D341Med (cell line): ENCODE measurements around the gene PDS5B.

ENCODE experiments used
- DNase-seq: peaks from one replicate; pipeline ENCODE4 v3.0.0; 2012; ENCODE audit warnings: low spot score

PDS5B gene

DNA sequence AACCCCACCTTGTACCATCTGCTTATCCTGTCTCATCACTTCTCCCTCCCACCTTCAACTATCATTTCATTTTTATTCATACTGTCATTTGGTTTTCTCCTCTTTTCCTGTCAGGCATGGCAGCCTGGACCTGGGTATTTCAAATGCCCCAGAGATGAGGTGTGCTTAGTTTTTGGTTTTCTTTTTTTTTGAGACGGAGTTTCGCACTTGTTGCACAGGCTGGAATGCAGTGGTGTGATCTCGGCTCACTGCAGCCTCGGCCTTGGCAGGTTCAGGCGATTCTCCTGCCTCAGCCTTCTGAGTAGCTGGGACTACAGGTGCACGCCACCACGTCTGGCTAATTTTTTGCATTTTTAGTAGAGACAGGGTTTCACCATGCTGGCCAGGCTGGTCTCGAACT is 5.8 kb downstream of the PDS5B start:
- DNase-seq, result no peak

- no peak for DNase-seq
Measured at GRCh38 chr13:32594157-32594738, 8.0 kb downstream of the PDS5B start.

DNA sequence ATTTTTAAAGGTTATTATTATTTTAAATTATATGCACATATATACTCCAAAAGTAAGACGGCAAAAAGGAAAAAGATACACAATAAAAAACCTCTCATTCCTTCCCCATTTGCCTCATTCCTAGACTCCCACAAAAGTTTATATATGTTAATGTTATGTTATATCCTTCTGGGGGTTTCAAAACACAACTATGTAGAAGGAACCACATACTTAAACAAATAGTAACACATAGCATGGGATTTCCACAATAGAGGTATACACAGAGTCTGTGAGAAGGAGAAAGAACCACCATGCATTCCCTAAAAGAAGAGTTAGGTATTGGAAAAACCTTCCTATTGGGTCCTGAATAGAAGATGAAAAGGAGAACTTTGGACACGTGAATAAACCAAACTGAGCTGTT is 9.1 kb downstream of the PDS5B start:
- DNase-seq, result no peak

DNA sequence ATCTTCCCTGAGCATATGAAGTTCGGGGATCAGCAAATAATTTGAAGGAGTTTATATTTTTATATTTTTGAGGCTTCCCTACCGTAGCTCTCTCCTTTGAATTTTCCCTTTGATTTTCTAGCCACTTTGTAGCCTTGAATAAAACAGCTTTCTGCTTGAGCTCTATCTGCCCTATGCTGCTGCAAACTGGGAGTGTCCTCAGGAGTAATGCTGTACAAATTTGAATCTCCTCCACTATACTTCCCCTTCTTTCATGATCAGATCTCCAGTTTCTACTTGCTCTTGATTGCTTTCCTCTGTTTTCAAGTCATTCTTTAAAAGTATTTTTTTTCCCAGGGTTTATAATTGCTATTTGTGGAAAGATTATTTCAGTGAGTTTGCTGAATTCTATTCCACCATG is 14.6 kb downstream of the PDS5B start:
- DNase-seq, result no peak

- no peak for DNase-seq
Measured at GRCh38 chr13:32609428-32609827, 23.2 kb downstream of the PDS5B start.

DNA sequence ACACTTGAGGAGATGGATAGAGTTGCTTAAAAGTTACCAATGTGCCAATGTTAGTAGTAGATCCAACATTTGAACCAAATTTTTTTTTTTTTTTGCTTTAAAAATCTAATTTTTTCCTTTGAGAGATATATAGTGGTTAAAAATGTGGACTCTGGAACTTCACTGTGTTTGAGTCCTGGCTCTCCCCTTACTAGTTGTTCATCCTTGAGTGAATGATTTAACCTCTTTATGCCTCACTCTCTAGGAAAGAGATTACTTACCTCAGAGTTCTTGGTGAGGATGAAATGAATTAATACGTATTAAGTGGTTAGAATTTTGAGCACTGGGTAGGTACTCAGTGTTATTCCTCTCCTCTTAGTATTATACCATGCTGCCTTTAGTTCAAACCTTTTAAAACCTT is 24.3 kb downstream of the PDS5B start:
- DNase-seq, result no peak

- no peak for DNase-seq
Measured at GRCh38 chr13:32610977-32611376, 24.7 kb downstream of the PDS5B start.

GRCh38 chr13:32616883-32617511 is 30.7 kb downstream of the PDS5B start:
- DNase-seq, result no peak

DNA sequence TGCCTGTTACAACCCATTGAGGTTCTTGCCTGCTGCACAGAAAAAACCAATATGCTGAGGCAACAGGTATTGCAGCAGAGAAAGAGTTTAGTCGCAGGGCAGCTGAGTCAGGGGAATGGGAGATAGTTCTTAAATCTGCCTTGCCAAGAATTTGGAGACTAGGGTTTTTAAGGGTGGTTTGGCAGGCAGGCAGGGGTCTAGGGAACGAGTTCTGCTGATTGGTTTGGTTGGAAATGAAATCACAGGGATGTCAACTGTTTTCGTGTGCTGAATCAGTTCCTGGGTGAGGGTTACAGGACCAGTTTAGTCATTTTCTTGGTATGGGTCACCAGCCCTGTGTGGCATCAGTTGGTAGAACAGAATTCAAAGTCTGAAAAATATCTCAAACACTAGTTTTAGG is 36.6 kb downstream of the PDS5B start:
- no peak for DNase-seq

- DNase-seq, result no peak
Measured at GRCh38 chr13:32624441-32624840, 38.2 kb downstream of the PDS5B start.

GRCh38 chr13:32627793-32628192 is 41.5 kb downstream of the PDS5B start:
- no peak for DNase-seq

DNA sequence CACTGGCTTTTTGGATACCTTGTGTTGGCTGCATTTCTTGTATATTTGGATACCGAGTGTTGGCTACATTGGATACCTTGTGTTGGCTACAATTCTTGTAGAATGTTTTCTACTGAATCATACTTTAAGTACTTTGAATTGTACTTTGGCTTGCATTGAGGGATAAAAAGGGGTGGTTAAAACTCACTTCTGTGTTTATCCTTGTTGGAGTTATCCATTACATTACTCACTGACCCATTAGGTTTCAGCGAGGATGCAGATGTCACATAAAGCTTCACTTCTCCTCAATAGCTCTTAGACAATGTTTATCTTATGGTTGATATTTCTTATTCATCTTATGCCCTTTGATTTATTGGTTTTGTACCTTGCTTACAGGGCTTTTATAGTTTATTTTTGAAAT is 43.1 kb downstream of the PDS5B start:
- DNase-seq, result no peak

- DNase-seq, result no peak
Measured at GRCh38 chr13:32629866-32630265, 43.6 kb downstream of the PDS5B start.

DNA sequence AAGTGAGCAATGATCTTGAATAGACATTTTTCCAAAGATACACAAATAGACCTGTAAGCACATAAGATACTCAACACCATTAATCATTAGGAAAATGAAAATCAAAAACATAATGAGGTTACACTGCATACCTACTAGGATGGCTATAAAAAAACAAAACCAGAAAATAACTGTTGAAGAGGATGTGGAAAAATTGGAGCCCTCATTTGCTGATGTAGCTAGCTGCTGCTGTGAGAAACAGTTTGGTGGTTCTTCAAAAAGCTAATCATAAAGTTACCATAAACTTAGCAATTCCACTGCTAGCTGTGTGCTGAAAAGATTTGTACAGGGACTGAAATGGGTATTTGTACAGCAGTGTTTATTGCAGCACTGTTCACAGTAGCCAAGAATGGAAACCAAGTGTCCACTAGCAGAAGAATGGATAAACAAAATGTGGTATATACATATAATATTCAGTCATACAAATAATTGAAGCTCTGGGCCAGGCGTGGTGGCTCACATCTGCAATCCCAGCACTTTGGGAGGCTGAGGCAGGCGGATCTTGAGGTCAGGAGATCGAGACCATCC is 46.2 kb downstream of the PDS5B start:
- DNase-seq, result no peak

GRCh38 chr13:32636711-32637110 is 50.5 kb downstream of the PDS5B start:
- no peak for DNase-seq

DNA sequence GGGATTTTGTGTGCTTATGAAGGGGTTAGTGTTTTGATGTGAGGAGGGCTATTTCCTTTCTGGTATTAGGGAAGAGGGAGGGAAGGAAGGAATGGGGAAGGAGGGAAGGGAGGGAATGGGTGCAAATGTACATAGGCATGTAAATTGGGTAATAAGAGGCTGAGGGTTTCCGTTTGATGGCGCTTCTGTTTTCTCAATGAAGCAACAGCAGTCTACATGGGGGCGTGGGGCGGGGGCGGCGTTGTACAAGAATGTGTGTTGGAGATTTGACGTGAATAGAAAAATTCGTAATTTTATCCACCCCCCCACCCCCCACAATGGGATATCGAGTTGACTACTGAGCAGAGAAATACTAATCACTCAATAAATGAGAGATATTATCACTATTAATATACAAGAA is 52.5 kb downstream of the PDS5B start:
- DNase-seq, result no peak

DNA sequence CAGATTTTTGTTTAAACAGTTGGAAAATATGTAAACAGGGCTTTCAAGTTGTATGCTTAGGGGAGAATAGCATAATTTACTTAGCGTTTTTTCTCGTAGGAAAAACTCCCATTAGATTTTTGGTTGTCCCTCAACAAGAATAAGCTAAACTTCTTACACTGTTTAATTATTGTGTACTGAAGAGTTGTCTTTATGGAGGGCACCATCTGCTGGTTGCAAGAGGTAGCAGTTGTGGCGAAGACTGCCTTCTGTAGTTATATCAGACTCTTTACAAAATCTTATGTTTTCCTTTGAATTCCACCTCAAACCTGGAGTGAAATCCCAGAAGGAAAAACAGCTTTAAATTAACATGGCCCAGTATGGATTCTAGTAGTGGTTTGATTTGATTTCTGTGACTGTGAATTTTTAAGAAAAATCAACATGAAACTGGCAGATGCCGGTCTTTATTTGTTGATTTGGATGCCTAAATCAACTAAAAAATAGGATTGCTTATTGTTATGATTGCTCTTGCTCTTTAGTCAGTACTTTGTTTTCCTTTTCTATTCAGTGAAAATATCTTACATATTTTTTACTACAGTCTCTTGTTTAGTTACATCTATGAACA is 53.4 kb downstream of the PDS5B start:
- DNase-seq, result peak; percentile 58

DNA sequence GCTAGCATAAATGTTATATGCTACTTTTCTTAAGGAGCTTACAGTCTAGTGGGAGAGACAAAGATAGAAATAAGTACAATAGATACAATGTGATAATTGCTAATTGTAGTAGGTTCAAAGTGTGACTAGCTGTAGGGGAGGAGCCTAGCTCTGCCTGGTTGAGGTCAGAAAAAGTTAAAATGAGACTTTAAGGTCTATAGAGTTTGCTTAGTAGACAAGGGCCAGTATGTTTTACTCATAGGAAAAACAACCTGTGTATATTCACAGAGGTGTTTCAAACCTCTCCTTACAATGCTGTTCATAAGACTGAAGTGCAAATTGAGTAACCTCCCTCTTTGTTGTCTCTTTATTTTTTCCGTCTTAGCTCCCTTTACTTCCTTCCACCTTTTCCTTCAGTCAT is 56.1 kb downstream of the PDS5B start:
- DNase-seq, result no peak

- no peak for DNase-seq
Measured at GRCh38 chr13:32642858-32643257, 56.6 kb downstream of the PDS5B start.

DNA sequence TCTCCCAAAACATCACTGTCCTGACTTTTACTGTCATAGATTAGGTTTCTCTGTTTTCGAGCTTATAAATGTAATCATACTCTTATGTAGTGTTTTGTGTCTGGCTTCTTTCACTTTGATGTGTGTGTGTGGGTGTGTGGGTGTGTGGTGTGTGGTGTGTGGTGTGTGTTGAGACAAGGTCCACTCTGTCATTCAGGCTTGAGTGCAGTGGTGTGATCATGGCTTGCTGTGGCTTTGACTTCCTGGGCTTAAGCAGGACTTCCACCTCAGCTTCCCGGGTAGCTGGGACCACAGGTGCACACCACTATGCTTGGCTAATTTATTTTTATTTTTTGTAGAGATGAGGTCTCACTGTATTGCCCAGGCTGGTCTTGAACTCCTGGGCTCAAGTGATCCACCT is 59.6 kb downstream of the PDS5B start:
- DNase-seq, result no peak

DNA sequence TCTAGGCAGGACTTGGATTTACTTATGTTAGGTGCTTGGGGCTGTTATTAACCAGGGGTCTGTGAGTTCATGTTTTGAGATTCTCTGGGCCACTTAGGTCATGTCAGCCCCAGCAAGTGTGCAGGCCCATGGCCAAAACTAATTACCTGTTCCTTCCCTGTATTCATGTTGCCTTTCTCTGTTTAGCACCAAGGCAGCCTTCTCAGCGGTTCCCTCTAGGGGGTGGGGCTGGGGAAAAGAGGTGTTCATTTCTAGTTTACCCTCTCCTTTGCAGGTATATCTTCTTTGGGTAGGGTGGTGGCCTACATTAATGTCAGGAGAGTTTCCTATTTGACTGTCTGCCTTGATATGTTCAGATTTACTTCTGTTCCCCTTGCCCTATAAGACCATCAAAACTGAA is 61.7 kb downstream of the PDS5B start:
- no peak for DNase-seq

DNA sequence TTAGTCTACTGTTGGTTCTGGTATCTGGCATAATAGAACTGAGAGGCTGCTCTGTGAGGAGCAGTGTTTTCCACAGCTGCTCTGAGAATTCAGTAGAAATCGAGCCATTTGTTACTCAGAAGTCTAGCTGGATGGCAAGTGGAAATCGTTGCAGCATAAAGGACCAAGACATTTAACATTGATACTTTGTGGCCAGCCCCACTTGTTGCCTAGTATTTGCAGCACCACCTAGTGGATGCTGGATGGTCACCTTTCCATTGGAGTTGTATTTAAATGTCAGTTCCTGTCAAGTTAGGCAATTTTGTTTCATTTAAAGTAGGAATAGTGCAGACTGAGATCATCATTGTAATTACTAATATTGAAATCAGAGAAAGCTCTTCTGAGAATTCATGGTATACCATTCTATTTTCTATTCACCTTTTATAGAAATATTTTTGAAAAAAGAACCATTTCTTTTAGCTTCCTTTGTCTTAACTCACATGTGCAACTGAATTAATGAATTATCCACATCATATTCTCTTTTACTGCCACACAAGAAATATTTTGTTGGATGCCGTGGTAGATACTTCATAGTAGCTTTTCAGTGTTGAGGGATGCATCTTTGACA is 64.6 kb downstream of the PDS5B start:
- DNase-seq, result peak; percentile 56

- no peak for DNase-seq
Measured at GRCh38 chr13:32657309-32657708, 71.1 kb downstream of the PDS5B start.
